ENCODE results near the gene SH3GL2. TPM values are rescaled to one million over a fixed set of nuclear protein-coding genes. Genes with fewer than 3 reads are reported as not detected.

The SH3GL2 gene
- total and polyA plus RNA-seq, 2 donors (not counting 3 experiments of a cell fraction or from before 2014, with no cell fraction given), result 0.12 TPM; not detected in 1

DNA sequence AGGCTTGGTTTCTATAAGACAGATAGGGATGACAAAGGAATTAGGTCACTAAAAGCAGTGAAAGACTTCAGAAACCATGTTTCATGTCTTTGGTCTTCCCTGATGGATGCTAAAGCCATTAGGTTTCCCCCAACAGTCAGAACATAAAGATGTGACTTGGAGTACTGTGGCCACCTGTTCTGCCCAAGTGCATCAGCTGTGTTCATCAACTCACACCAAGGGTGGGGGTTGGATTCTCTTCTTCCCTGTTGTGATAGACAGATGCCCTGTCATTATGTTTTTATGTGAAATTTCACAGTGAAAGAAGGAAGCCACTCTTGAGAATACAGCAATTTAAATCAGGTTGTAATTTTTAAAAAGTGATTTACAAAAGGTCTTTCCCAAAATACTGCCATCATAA is 196.8 kb downstream of the SH3GL2 start:
- H4K20me1 ChIP-seq (replicated peaks; ENCODE audit: control insufficient read depth, extremely low read depth, insufficient read depth, low read length), result no peaks in the 10 kb centered on the region
- H2AFZ ChIP-seq (ENCODE audit: low read depth, low read length), result no peak overlapping the region
- H3K9me1 ChIP-seq (replicated peaks; ENCODE audit: control insufficient read depth, extremely low read depth, insufficient read depth, low read length), result no peaks in the 10 kb centered on the region
- no TSS peak for BruUV-seq (replicated peaks)
- CTCF ChIA-PET, result no interaction called here
- no peak overlapping the region for H3K4me2 ChIP-seq (ENCODE audit: insufficient read depth, low read length)
- no peaks in the 10 kb centered on the region for H3K36me3 ChIP-seq (ENCODE audit: control insufficient read depth in 2 of 2, extremely low read depth in 1 of 2, insufficient read depth in 2 of 2, low read length in 2 of 2)
- H3K9me3 ChIP-seq (replicated peaks; ENCODE audit: control insufficient read depth, insufficient read depth, low read length), result no peaks in the 10 kb centered on the region
- no peak for TF ChIP-seq POLR2AphosphoS5 (IDR thresholded peaks at IDR 0.05; ENCODE audit: insufficient read depth, low read depth, low read length)
- TF ChIP-seq FOS (IDR thresholded peaks at IDR 0.05; ENCODE audit: borderline replicate concordance, insufficient read depth, low read length), result no peak
- no peak for TF ChIP-seq POLR2A (IDR thresholded peaks at IDR 0.05; ENCODE audit: low read depth, low read length)
- TF ChIP-seq EZH2 (IDR thresholded peaks at IDR 0.05; ENCODE audit: borderline replicate concordance, low read depth, low read length, severe bottlenecking), result no peak
- no peak for TF ChIP-seq MYC (IDR thresholded peaks at IDR 0.05; ENCODE audit: low read depth, low read length)
- TF ChIP-seq GATA2 (IDR thresholded peaks at IDR 0.05; ENCODE audit: insufficient read depth, insufficient read length, low read depth, low read length), result no peak
- TF ChIP-seq, protein P1, sequence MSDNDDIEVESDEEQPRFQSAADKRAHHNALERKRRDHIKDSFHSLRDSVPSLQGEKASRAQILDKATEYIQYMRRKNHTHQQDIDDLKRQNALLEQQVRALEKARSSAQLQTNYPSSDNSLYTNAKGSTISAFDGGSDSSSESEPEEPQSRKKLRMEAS (IDR thresholded peaks at IDR 0.05; ENCODE audit: insufficient read depth, insufficient read length), result no peak
- FAIRE-seq, result no peak
- no peak overlapping the region for H3K9ac ChIP-seq (replicated peaks; ENCODE audit: extremely low read depth, insufficient read depth, low read length)
- POLR2A ChIA-PET, result no interaction called here
- H3K27me3 ChIP-seq (ENCODE audit: control insufficient read depth in 2 of 2, insufficient read depth in 2 of 2, low read length in 2 of 2), result no peaks in the 10 kb centered on the region
- H3K79me2 ChIP-seq (ENCODE audit: control insufficient read depth, insufficient read depth, low read length), result no peaks in the 10 kb centered on the region
- dilution Hi-C loops (cut with MboI; ENCODE audit: extremely low pct_ligation_motif_present, low sequenced_read_pairs) (no loop called here), intact Hi-C loops (cut with micrococcal nuclease) (no loop called here)
- H3K4me1 ChIP-seq (ENCODE audit: control insufficient read depth, extremely low read depth, insufficient read depth, low read length), result no peaks in the 10 kb centered on the region
- H3K4me3 ChIP-seq (replicated peaks in 1 of 3; ENCODE audit: insufficient read depth in 1 of 3, low read depth in 1 of 3, low read length in 3 of 3), result no peak overlapping the region
- H3K27ac ChIP-seq (ENCODE audit: insufficient read depth, low read depth, low read length), result no peak overlapping the region
- DNase-seq (ENCODE audit: low read depth, low spot score), result no peak

DNA sequence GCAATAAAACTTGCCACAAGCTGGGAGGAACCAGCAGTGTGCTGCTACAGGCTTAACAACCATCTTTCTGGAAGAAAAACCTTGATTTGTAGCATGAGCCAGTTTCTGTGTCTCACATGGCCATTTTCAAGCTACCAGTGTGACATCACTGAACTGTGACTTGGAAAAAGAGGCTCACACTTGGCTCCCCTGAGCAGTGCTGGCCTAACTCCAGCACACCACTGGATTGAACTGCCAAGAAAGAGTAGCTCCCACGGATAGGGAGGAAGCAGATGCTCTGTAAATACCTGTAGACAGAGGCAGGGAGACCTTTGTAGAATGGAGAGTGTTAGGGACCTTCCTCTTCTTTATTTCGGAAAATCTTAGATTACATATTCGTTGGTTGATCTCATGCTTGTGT is 197.9 kb downstream of the SH3GL2 start:
- ChIA-PET CTCF (interaction anchor here (0.7 kb wide), 1 partner anchor 11 kb away, joined by 3 read pairs; no protein-coding TSS in a partner anchor), POLR2A (no interaction called here)
- H3K4me2 ChIP-seq (ENCODE audit: insufficient read depth, low read length), result no peak overlapping the region

More for the DNA sequence above, 197.9 kb downstream of the SH3GL2 start:
- no peaks in the 10 kb centered on the region for H3K4me1 ChIP-seq (ENCODE audit: control insufficient read depth, extremely low read depth, insufficient read depth, low read length)
- H3K4me3 ChIP-seq (replicated peaks in 1 of 3; ENCODE audit: insufficient read depth in 1 of 3, low read depth in 1 of 3, low read length in 3 of 3), result no peak overlapping the region
- no peak overlapping the region for H3K9ac ChIP-seq (replicated peaks; ENCODE audit: extremely low read depth, insufficient read depth, low read length)
- FAIRE-seq (no peak), DNase-seq (ENCODE audit: low read depth, low spot score) (no peak)
- no peak overlapping the region for H3K27ac ChIP-seq (ENCODE audit: insufficient read depth, low read depth, low read length)
- TF ChIP-seq EZH2 (IDR thresholded peaks at IDR 0.05; ENCODE audit: borderline replicate concordance, low read depth, low read length, severe bottlenecking) (no peak), POLR2AphosphoS5 (IDR thresholded peaks at IDR 0.05; ENCODE audit: insufficient read depth, low read depth, low read length) (no peak), GATA2 (IDR thresholded peaks at IDR 0.05; ENCODE audit: insufficient read depth, insufficient read length, low read depth, low read length) (no peak)
- intact Hi-C loops (cut with micrococcal nuclease), result no loop called here
- H2AFZ ChIP-seq (ENCODE audit: low read depth, low read length), result no peak overlapping the region
- dilution Hi-C loops (cut with MboI; ENCODE audit: extremely low pct_ligation_motif_present, low sequenced_read_pairs), result no loop called here
- H3K36me3 ChIP-seq (ENCODE audit: control insufficient read depth in 2 of 2, extremely low read depth in 1 of 2, insufficient read depth in 2 of 2, low read length in 2 of 2), result no peaks in the 10 kb centered on the region
- H3K9me3 ChIP-seq (replicated peaks; ENCODE audit: control insufficient read depth, insufficient read depth, low read length), result no peaks in the 10 kb centered on the region
- no peaks in the 10 kb centered on the region for H3K79me2 ChIP-seq (ENCODE audit: control insufficient read depth, insufficient read depth, low read length)
- BruUV-seq (replicated peaks), result no TSS peak
- no peaks in the 10 kb centered on the region for H4K20me1 ChIP-seq (replicated peaks; ENCODE audit: control insufficient read depth, extremely low read depth, insufficient read depth, low read length)
- no peaks in the 10 kb centered on the region for H3K27me3 ChIP-seq (ENCODE audit: control insufficient read depth in 2 of 2, insufficient read depth in 2 of 2, low read length in 2 of 2)
- H3K9me1 ChIP-seq (replicated peaks; ENCODE audit: control insufficient read depth, extremely low read depth, insufficient read depth, low read length), result no peaks in the 10 kb centered on the region
